ENCODE results near the gene LDHAL6B. TPM values are rescaled to one million over a fixed set of nuclear protein-coding genes. Genes with fewer than 3 reads are reported as not detected.

Gene LDHAL6B
- total RNA-seq, 2 donors from 2014 or later, result not detected

GRCh38 chr15:59197454-59197853 is 9.2 kb upstream of the LDHAL6B start:
- TF ChIP-seq CTCF (IDR thresholded peaks at IDR 0.05), result no peak
- Histone ChIP-seq H3K27me3 (replicated peaks; ENCODE audit: insufficient read depth) (no peaks in the 10 kb centered on the region), H3K9me3 (no peaks in the 10 kb centered on the region), H3K27ac (no peak overlapping the region), H3K4me3 (no peak overlapping the region), H3K4me1 (ENCODE audit: control insufficient read depth in 1 of 2, low read depth in 2 of 2) (no peaks in the 10 kb centered on the region), H3K36me3 (peaks cover 52% of the 10 kb centered on the region)
- ATAC-seq (ENCODE audit: insufficient number of reproducible peaks, low FRiP score, low read depth) (no peak), DNase-seq (ENCODE audit: low spot score) (no peak)

GRCh38 chr15:59199626-59200465 is 6.8 kb upstream of the LDHAL6B start:
- Histone ChIP-seq H3K4me1 (ENCODE audit: control insufficient read depth in 1 of 2, low read depth in 2 of 2) (no peaks in the 10 kb centered on the region), H3K27ac (peak overlapping the region in 1 of 2 donors; percentile 8), H3K4me3 (no peak overlapping the region), H3K9me3 (no peaks in the 10 kb centered on the region), H3K27me3 (replicated peaks; ENCODE audit: insufficient read depth) (no peaks in the 10 kb centered on the region), H3K36me3 (peaks cover 48% of the 10 kb centered on the region)
- TF ChIP-seq CTCF (IDR thresholded peaks at IDR 0.05), result no peak
- DNase-seq (ENCODE audit: low spot score) (no peak), ATAC-seq (ENCODE audit: insufficient number of reproducible peaks, low FRiP score, low read depth) (no peak)

- Histone ChIP-seq H3K9me3 (no peaks in the 10 kb centered on the region), H3K36me3 (peaks cover 43% of the 10 kb centered on the region), H3K27ac (peak overlapping the region in 1 of 2 donors; percentile 8), H3K27me3 (replicated peaks; ENCODE audit: insufficient read depth) (no peaks in the 10 kb centered on the region), H3K4me1 (ENCODE audit: control insufficient read depth in 1 of 2, low read depth in 2 of 2) (no peaks in the 10 kb centered on the region), H3K4me3 (no peak overlapping the region)
- no peak for DNase-seq (ENCODE audit: low spot score)
- TF ChIP-seq CTCF (IDR thresholded peaks at IDR 0.05), result no peak
- ATAC-seq (ENCODE audit: insufficient number of reproducible peaks, low FRiP score, low read depth), result no peak
Observed at GRCh38 chr15:59200560-59200959, 6.1 kb upstream of the LDHAL6B start.

- Histone ChIP-seq H3K27me3 (replicated peaks; ENCODE audit: insufficient read depth) (no peaks in the 10 kb centered on the region), H3K27ac (no peak overlapping the region), H3K36me3 (peaks cover 61% of the 10 kb centered on the region), H3K4me1 (ENCODE audit: control insufficient read depth in 1 of 2, low read depth in 2 of 2) (no peaks in the 10 kb centered on the region), H3K9me3 (no peaks in the 10 kb centered on the region), H3K4me3 (no peak overlapping the region)
- TF ChIP-seq CTCF (IDR thresholded peaks at IDR 0.05), result no peak
- ATAC-seq (ENCODE audit: insufficient number of reproducible peaks, low FRiP score, low read depth) (no peak), DNase-seq (ENCODE audit: low spot score) (no peak)
Observed at GRCh38 chr15:59203008-59203407, 3.6 kb upstream of the LDHAL6B start.

GRCh38 chr15:59203657-59204056 is 3.0 kb upstream of the LDHAL6B start:
- Histone ChIP-seq H3K4me1 (ENCODE audit: control insufficient read depth in 1 of 2, low read depth in 2 of 2) (no peaks in the 10 kb centered on the region), H3K36me3 (peaks cover 63% of the 10 kb centered on the region), H3K9me3 (no peaks in the 10 kb centered on the region), H3K27ac (no peak overlapping the region), H3K4me3 (no peak overlapping the region), H3K27me3 (replicated peaks; ENCODE audit: insufficient read depth) (no peaks in the 10 kb centered on the region)
- DNase-seq (ENCODE audit: low spot score) (no peak), ATAC-seq (ENCODE audit: insufficient number of reproducible peaks, low FRiP score, low read depth) (no peak)
- no peak for TF ChIP-seq CTCF (IDR thresholded peaks at IDR 0.05)

Measured in thoracic aorta (tissue), 2 donors.